Measurements from ENCODE around the gene NACA2. TPM values are rescaled to one million over a fixed set of nuclear protein-coding genes. Genes with fewer than 3 reads are reported as not detected.

Gene NACA2
- total RNA-seq, 1 experiment from 2014 or later = not detected

DNA sequence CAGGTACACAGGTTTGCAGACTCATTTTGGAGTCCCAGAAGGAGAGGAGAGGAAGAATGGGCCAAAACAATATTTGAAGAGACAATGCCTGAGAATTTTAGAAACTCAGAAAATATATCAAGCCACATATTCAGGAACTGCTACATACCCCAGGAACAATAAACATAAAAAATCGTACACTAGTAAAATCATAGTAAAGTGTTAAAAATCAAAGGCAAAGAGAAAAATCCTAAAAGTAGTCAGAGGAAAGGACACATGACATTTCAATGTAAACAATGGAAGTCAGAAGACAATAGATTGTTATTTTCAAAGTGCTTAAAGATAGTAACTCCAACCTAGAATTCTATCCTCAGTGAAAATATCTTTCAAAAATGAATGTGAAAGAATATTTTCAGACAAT is 28.5 kb upstream of the NACA2 start:
- no peak overlapping the region for H3K9ac ChIP-seq (ENCODE audit: low read length)
- H3K36me3 ChIP-seq (ENCODE audit: low read depth, low read length) = peaks cover 4% of the 10 kb centered on the region; the same call in 1 of the 2 replicates
- no peaks in the 10 kb centered on the region for H3K9me2 ChIP-seq (replicated peaks; ENCODE audit: low read length)
- H3K27ac ChIP-seq (ENCODE audit: low read length) = no peak overlapping the region
- peaks cover 12% of the 10 kb centered on the region for H3K4me1 ChIP-seq (ENCODE audit: insufficient read depth, low read length)
- TF ChIP-seq EZH2 (IDR thresholded peaks at IDR 0.05; ENCODE audit: low read length, unreplicated experiment) (no peak), CTCF (conservative IDR thresholded peaks at IDR 0.05; ENCODE audit: low read depth, low read length) (no peak), EZH2phosphoT487 (IDR thresholded peaks at IDR 0.05; ENCODE audit: borderline replicate concordance, low read length) (no peak)
- no peaks in the 10 kb centered on the region for H3K27me3 ChIP-seq (ENCODE audit: low read length)
- ChIA-PET CTCF (no interaction called here), POLR2A (ENCODE audit: unreplicated experiment) (no interaction called here)
- H2AFZ ChIP-seq (ENCODE audit: low read length) = no peak overlapping the region
- ATAC-seq = no peak
- intact Hi-C loops (cut with micrococcal nuclease) = no loop called here
- DNase-seq = no peak
- no peaks in the 10 kb centered on the region for H4K20me1 ChIP-seq (ENCODE audit: low read length)
- H3F3A ChIP-seq (ENCODE audit: low read length, unreplicated experiment) = no peaks in the 10 kb centered on the region
- no peak overlapping the region for H3K4me3 ChIP-seq (ENCODE audit: low read length)
- H3K79me2 ChIP-seq (ENCODE audit: low read length) = no peaks in the 10 kb centered on the region
- BruUV-seq (replicated peaks) = no TSS peak
- peaks cover 24% of the 10 kb centered on the region for H3K9me3 ChIP-seq (ENCODE audit: low read length)
- H3K4me2 ChIP-seq (ENCODE audit: low read length) = no peak overlapping the region

DNA sequence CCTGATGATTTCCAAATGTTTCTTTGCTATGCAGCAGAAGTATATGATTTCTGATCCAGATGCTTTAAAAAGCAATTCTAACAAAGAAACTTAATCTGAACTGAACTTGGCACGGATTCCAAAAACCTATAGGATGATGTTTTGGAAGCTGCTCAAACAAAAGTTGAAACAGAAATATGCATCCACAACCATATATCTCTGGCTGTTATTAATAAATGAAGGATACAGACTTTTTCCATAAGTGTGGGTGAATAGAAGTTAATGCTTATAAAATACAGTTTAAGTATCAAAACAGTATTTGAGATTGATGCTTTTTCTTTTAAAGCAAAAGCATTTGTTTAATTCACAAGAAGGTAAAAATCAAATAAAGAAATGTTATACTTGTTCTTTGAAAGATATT is 27.9 kb upstream of the NACA2 start:
- no peak overlapping the region for H3K4me3 ChIP-seq (ENCODE audit: low read length)
- ChIA-PET POLR2A (ENCODE audit: unreplicated experiment) (no interaction called here), CTCF (no interaction called here)
- H3K9ac ChIP-seq (ENCODE audit: low read length) = no peak overlapping the region
- no peak for TF ChIP-seq CTCF (conservative IDR thresholded peaks at IDR 0.05; ENCODE audit: low read depth, low read length)
- TF ChIP-seq EZH2 (IDR thresholded peaks at IDR 0.05; ENCODE audit: low read length, unreplicated experiment) = no peak
- no peak for TF ChIP-seq EZH2phosphoT487 (IDR thresholded peaks at IDR 0.05; ENCODE audit: borderline replicate concordance, low read length)
- H3K4me2 ChIP-seq (ENCODE audit: low read length) = no peak overlapping the region
- H3K9me3 ChIP-seq (ENCODE audit: low read length) = peaks cover 24% of the 10 kb centered on the region
- no peaks in the 10 kb centered on the region for H3K79me2 ChIP-seq (ENCODE audit: low read length)
- no peak overlapping the region for H2AFZ ChIP-seq (ENCODE audit: low read length)
- no TSS peak for BruUV-seq (replicated peaks)
- intact Hi-C loops (cut with micrococcal nuclease) = no loop called here
- no peak for ATAC-seq
- H3K27me3 ChIP-seq (ENCODE audit: low read length) = no peaks in the 10 kb centered on the region
- H3K27ac ChIP-seq (ENCODE audit: low read length) = no peak overlapping the region
- DNase-seq = no peak
- H3K36me3 ChIP-seq (ENCODE audit: low read depth, low read length) = peaks cover 4% of the 10 kb centered on the region; the same call in 1 of the 2 replicates
- H3K9me2 ChIP-seq (replicated peaks; ENCODE audit: low read length) = no peaks in the 10 kb centered on the region
- no peaks in the 10 kb centered on the region for H3F3A ChIP-seq (ENCODE audit: low read length, unreplicated experiment)
- H3K4me1 ChIP-seq (ENCODE audit: insufficient read depth, low read length) = peaks cover 12% of the 10 kb centered on the region
- H4K20me1 ChIP-seq (ENCODE audit: low read length) = no peaks in the 10 kb centered on the region

GRCh38 chr17:61617330-61617729 is 26.3 kb upstream of the NACA2 start:
- Histone ChIP-seq H3F3A (ENCODE audit: low read length, unreplicated experiment) (no peaks in the 10 kb centered on the region), H4K20me1 (ENCODE audit: low read length) (no peaks in the 10 kb centered on the region), H3K27me3 (ENCODE audit: low read length) (no peaks in the 10 kb centered on the region), H3K9me2 (replicated peaks; ENCODE audit: low read length) (no peaks in the 10 kb centered on the region), H3K4me3 (ENCODE audit: low read length) (no peak overlapping the region), H3K9ac (ENCODE audit: low read length) (no peak overlapping the region), H3K27ac (ENCODE audit: low read length) (no peak overlapping the region), H2AFZ (ENCODE audit: low read length) (no peak overlapping the region), H3K79me2 (ENCODE audit: low read length) (no peaks in the 10 kb centered on the region), H3K4me1 (ENCODE audit: insufficient read depth, low read length) (peaks cover 12% of the 10 kb centered on the region), H3K9me3 (ENCODE audit: low read length) (peaks cover 24% of the 10 kb centered on the region), H3K36me3 (ENCODE audit: low read depth, low read length) (peaks cover 4% of the 10 kb centered on the region; the same call in 1 of the 2 replicates), H3K4me2 (ENCODE audit: low read length) (no peak overlapping the region)
- ChIA-PET CTCF (no interaction called here), POLR2A (ENCODE audit: unreplicated experiment) (interaction anchor here (0.6 kb wide), 1 partner anchor 14 kb away, joined by 3 read pairs; no protein-coding TSS in a partner anchor)
- intact Hi-C loops (cut with micrococcal nuclease) = no loop called here
- TF ChIP-seq EZH2 (IDR thresholded peaks at IDR 0.05; ENCODE audit: low read length, unreplicated experiment) (no peak), EZH2phosphoT487 (IDR thresholded peaks at IDR 0.05; ENCODE audit: borderline replicate concordance, low read length) (no peak), CTCF (conservative IDR thresholded peaks at IDR 0.05; ENCODE audit: low read depth, low read length) (no peak)
- BruUV-seq (replicated peaks) = no TSS peak
- ATAC-seq (no peak), DNase-seq (no peak)
